ENCODE data around the gene FAM83F.
"Not testable (repeated sequence)": the region's sequence is repeated elsewhere in the genome, so short reads cannot be mapped to it uniquely, and the experiment has no call there.

Gene FAM83F

DNA sequence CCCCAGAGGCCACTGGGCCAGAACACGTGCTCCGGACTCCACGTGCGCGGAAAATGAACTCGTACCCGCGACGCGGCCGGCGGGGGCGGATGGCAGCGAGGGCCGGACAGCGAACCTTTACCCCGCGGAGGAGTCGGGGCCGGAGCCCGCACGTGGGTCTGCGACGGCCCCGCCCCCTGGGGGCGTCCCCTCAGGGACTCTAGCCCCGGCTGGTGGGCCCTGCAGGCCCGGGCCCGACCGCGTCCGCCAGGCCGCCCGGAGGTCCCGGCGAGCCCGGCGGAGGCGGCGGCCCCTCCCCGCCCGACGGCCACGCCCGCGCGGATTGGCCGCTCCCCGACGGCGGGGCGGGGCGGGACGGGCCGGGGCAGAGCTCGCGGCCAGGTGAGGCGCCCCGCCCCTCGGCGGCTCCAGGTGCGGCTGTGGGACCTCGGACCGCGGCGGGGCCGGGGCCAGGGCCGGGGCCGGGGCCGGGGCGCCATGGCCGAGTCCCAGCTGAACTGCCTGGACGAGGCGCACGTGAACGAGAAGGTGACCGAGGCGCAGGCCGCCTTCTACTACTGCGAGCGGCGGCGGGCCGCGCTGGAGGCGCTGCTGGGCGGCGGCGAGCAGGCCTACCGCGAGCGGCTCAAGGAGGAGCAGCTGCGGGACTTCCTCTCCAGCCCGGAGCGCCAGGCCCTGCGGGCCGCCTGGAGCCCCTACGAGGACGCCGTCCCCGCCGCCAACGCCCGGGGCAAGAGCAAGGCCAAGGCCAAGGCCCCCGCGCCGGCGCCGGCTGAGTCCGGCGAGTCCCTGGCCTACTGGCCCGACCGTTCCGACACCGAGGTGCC lies at the start of gene FAM83F:
Gene FAM83F, plus strand, starts transcription at position 389 of the 827 bp plus-strand sequence. Its CDS starts 89 bp downstream, at position 478.
- no peak for DNase-seq

DNA sequence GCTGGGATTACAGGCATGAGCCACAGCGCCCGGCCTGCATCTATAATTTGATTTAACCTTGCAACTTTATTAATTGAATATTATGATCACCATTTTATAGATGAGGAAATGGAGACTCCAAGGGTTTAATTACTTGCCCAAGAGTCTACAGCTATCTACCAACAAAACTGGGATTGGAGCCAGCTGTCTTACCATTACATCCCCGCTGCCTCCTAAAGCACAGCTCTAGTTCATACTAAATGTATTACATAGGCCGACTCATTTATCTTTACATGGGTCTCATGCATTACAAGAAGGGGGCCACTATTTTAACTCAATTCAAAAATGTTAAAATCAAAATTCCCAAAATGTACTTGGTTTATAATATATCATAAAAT lies 48.6 kb upstream of the FAM83F start:
- no peak for DNase-seq

DNA sequence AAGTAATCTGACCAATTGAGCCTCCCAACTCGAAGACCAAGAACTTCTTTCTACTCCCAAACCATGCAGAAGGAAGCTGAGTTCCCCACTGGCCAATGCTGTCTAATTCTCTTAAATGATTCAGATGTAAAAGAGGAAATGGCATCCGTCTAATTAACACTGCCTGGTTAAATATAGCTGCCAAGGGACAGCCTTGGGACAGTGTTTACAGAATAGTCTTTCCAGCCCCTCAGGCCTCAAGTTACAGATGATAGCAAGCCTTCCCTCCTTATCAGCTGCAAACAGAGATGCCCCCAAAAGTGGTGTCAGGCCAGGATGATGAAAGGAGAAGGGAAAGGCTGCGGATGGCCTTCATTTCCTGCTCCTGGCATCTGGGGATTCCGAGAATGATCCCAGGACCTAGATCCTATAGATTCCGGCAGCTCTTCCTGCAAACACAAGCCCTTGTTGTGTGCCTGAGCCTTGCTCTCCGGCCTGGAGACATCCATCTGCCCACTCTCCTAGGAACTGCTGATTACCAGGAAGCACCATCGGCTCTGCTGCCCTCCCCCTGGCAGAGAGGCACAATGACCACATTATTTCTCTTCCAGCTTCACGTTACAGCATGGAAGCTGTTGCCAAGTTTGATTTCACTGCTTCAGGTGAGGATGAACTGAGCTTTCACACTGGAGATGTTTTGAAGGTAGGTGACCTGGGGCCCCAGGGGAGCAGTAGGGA lies 48.1 kb upstream of the FAM83F start:
- no peak for DNase-seq

DNA sequence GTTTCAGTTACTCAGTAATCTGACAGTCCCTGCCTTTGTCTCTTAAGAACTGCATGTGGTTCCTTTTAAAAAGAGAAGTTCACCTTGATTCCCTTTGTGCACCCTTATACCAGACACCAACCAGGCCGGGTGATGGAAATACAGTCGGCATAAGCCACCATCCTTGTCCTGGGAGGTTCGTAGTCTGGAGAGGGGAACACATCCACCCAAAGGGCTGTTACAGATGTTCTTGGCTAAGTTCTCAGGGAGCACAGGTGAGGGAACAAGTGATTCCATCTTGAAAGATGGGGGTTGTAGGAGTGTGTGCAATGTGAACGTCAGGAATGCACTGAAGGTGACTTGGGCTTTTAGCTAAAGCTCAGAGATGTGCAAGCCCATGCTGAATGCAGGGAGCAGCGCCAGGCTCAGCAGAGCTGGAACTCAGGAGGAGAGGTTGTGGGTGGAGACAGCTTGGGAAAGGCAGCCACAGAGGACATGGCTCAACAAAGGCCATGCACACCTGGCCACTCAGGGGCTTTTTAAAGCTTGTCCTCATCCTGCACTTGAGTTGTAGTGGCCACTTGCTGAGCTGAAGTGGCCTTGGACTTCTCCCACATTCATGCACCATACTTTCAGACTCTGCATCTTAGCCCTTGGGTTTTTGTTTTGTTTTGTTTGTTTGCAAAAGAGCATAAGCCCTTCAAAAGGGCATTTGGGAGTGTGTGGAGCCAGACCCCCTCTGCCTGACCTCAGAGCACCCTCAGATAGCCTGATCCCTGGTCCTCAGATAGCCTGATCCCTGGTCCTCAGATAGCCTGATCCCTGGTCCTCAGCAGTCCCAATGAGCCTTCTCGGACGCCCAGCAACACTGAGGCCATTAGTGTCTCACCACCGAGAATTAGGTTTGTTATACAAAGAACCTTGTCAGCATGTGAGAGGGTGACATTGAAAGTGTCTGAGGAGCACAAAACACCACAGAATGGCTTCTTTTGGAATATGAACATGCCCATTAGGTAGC lies 47.2 kb upstream of the FAM83F start:
- no peak for DNase-seq

DNA sequence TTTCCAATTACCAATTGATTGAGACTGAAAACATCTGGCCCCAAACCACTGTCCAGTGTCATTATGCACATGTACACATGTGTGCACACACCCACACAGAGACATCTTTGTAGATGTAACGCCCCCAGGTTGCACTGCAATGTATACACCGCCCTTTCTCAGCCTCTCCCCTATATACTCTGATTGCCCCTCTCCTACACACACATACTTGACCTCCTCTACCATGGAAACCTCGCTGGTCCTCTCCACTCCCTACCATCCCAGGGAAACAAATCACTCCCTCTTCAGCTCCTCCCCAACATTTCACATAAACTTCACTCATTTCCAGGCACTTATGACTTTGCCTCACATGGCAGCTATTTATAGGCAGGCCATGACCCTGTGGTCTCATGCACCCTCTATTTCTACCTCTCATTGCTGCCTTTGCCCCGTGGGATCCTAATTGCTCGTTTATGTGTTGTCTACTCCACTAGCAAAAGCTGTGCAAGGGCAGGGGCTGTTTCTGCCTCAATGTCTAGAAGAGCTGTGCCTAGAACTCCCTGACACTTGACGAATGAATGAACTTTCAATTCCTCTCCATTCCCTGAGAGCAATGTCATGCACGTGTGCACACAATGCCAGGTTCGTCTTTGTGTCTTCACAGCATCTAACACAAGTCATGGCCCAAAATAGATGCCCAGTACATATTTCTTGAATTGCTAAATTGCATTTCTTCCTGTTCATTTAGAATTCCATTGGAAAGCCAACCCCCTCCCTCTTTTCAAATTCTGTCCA lies 44.6 kb upstream of the FAM83F start:
- DNase-seq: no peak

DNA sequence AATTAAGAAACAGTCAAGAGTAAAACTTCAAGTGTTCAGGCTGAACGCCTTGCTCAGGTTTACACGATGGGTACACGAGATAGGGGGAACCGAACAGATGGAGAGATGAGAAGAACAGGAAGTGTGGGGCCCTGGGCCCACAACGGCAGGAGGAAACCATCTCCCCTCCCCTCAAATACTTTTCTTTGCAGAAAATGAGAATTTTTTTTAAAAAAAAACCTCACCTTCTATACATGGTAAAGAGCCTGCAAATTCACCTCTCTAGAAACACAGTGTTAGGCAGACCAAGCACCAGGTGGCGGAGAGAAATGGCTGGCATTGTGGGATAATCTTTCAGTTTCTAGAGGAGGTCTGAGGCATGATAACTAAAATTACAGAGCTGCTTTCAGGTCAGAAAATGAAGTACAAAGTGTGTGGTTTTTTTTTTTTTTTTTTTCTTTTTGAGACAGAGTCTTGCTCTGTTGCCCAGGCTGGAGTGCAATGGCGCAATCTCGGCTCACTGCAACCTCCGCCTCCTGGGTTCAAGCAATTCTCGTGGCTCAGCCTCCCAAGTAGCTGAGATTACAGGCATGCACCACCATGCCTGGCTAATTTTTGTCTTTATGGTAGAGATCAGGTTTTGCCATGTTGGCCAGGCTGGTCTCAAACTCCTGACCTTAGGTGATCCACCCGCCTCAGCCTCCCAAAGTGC lies 43.0 kb upstream of the FAM83F start:
- DNase-seq: not testable (repeated sequence)

DNA sequence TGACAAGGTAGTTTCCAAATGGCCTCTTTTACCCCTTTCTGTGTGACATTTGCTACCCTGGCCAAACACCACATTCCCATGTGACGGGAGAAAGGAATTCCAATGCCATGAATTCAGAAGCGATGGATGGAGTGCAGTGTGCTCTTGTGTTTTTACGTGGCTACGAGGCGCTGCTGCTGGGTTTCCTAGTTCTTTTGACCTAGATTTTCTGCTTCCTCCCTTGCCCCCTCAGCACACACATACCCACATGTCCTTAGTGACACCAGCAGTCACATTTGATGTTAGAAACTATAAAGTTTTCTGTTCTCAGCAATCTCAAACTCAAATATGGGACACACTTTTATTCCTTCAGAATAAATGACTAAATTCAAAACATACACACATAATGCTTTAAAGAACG lies 42.4 kb upstream of the FAM83F start:
- DNase-seq: no peak

DNA sequence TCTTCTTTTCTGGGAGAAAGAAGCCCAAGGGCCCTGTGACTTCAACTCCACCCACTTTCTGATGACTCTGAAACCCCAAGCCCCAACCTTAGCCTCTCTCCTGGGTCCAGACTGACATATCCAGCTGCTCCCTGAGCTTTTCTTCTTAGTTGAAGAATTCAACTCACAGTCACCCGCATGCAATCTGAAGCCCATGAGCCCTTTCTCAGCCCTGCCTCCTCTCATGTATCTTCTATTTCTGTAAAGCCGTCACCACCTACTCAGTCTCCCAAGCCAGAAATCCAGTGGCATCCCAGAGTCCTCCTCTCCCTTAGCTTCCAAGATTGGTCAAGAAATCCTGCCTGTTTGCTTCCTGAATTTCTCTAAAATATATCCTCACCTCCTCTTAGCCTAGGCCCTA lies 41.7 kb upstream of the FAM83F start:
- no peak for DNase-seq

DNA sequence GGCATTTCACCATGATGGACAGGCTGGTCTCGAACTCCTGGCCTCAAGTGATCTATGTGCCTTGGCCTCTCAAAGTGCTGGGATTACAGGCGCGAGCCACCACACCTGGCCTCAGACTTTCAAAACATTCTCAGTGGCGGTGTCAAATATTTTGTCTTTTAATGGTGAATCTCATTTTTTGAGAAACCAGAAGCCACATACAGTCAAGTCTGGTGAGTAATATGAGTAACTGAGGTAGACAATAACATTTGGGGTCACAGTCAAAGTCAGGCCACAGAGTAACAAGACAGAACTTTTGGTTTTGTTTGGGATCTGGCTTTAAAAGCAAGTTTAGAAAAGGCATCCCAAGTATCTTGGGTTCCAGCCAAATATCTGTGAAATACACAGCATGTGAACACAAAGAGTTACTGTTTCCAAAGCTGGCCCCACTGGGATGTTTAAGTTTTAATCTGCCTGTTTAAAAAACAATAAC lies 40.1 kb upstream of the FAM83F start:
- no peak for DNase-seq

DNA sequence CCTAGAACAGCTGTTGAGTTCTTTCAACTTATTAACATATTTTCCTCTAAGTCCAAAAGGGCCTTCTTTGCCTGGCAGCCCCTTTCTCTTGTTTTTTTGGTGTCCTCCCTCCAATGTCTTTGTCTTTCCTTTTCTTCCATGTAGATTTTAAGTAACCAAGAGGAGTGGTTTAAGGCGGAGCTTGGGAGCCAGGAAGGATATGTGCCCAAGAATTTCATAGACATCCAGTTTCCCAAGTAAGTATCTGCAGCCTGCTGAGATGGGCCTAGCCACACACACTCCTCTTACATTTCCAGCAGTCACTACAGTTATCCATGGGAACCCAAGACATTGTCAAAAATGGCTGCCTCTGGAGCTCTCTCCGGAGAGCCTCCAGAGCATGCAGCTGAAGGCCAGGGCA lies 39.1 kb upstream of the FAM83F start:
- DNase-seq: no peak

DNA sequence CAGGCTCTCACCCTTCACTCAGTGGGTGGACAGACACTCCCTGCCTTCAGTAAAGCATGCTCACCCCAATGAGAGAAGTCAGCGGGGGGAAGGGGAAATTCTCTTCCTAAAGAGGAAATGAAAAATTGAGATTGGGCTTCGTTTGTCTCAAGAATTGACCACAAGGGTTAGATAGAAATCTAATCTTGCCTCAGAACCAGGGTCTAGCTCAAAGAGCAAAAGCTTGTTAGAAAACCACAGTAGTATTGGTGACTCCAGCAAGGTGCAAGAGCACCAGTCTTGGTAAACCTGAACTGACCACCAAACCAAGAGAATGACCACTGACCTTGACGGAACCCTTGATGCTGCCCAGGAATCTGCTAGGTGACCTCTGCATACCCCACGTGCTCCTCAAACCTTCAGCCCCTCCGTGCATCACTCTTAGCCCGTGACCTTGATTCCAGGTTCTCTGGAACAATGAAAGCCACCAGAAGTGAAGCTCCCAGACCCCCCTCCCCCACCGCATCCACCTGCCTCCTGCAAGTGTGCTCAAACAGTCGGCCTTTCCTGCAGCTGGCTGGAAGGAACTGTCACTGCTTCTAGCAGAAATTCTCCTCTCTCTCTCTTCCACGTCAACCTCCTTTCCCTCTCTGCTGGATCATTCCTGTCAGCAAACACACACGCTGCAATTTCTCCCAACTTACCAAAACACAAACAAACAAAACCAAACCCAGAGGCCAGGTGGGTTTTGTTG lies 37.7 kb upstream of the FAM83F start:
- no peak for DNase-seq

DNA sequence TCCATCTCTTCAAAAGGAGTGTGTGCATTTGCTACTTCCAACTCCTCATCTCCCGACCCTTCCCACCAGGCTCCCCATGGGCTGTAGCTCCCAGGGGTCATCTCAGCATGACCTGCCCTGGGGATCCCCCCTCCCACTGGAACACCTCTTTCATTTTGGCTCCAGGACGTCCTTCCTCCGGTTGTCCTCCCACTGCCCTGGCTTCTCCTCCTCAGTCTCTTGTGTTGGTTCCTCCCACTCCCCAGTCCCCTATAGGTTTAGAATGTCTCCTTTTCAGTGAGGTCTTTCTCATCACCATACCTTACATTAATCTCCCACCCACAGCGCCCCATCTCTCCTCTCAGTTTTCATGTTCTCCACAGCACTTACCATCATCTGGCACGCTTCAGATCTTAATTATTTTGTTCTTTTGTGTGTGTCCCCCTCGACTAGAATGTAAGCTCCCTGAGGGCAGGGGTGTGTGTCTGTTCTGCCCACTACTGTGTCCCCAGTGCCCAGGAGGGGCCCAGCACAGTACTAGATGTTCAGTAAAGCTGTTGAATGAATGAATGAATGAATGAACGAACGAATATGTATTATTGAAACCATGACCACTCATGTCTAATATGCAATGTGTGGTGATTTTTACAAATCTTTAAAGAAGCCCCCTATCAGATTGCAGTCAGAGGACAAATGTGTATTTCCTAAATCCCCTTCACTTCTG lies 36.6 kb upstream of the FAM83F start:
- DNase-seq: no peak

DNA sequence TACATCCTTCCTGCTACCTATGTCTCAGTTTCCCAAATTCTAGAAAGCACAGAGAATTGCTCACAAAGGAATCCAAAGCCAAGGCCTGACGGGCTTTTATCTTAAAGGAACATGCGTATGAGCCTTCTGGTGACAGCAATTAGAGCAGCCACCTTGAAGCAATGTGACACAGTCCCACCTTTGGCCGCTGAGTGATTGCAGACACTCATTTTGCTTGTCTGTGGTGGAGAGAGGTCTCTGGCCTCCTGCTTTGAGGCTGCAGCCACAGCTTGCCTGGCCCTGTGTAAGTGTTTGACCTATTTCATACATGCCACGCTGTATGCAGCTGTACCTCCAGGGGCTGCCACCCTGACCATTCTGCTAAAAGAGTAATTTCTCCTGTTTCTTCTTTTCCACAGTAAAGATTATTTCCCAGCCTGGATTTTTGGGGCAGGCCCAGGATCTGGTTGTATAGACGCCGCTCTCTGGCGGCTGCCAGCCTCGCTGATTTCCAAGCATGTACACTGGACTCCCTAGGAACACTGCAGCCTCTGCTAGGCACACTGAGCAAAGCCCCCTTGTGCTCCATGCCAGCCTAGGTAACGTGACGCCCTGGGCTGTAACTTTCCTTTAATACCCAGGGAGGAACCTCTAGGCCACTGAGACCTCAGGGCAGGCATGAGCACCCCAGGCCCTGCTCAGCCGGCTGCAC lies 35.7 kb upstream of the FAM83F start:
- no peak for DNase-seq

DNA sequence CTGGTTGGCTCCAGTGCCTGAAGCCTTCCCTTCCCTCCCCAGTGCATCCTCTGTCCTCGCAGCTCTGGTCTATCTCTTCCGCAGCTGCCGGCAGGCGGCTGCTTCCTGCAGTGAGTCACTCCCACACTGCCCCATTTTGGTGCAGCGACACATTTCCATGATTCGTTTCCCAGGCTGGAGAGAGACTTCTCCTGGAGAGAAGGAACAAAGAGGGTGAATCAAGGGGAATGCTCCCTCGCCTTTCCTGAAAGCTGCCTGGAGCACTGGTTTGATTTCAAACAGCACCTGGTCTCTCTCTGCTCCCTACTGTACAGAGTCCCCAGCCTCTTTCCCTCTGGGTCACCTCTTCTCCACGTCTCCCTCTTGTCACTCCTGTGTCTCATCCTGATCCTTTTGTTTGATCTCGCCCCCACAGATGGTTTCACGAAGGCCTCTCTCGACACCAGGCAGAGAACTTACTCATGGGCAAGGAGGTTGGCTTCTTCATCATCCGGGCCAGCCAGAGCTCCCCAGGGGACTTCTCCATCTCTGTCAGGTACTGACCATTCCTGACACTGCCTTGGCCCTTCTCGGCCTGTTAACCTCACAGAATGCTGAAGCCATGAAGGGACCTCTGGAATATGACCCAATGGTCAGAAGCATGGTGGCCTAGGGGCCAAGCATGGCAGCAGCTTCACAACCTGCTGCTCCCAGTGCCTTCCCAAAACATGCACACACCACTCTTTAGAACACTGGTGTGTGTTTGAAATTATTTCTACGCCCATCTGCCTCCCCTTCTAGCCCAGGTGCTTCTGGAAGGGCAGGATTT lies 34.9 kb upstream of the FAM83F start, which contains the start of gene TMA7B:
Gene TMA7B, plus strand, starts transcription at position 758 of the 808 bp plus-strand sequence. CDS start 3,978 bp downstream, outside the sequence.
- DNase-seq: no peak

DNA sequence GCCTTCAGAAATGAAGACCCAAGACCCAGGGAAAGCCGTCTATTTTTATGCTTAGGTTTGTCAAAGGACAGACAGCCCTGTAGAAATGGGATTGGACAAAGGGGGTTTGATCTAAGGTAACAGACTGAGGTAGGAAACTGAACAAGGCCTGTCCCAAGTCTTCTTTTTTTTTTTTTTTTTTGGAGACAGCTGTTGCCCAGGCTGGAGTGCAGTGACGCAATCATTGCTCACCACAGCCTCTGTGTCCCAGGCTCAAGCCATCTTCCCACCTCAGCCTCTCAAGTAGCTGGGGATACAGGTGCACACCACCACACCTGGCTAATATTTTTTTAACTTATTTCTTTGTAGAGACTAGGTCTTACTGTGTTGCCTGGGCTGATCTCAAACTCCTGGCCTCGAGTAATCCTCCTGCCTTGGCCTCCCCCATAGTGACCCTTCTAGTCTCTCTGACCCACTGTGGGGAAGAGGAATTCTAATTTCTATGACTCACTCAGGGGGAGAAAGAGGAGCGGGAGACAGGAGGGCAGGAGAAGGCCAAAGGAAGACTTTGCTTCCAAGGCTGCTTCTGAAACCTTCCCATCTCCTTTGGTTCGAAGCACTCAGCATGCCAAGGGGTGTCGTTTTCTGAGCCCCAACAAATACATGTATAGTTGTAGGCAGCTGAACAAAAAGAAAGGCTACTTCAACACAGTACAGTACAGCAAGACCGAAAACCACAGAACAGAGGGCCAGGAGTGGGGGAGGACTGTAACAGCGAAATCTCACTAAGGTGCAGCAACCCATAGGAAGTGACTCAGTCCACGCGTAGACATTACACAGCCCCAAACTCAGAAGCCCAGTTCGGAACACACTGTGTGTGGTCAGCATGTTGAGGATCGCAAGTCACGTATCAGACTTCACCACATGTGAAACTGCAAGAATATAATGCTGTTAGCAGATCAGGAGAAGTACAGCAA lies 33.7 kb upstream of the FAM83F start:
- DNase-seq: no peak

DNA sequence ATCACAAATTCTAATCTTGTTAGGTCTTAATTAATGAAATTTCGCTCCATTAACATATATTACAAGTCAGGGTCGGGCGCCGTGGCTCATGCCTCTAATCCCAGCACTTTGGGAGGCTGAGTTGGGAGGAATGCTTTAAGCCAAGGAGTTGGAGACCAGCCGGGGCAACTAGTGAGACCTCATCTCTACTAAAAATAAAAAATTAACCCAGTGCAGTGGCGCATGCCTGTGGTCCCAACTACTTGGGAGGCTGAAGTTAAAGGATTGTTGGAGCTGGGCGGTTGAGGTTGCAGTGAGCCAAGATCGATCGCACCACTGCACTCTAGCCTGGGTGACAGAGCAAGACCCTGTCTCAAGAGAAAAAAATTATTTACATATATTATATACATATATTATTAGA lies 32.7 kb upstream of the FAM83F start:
- no peak for DNase-seq

DNA sequence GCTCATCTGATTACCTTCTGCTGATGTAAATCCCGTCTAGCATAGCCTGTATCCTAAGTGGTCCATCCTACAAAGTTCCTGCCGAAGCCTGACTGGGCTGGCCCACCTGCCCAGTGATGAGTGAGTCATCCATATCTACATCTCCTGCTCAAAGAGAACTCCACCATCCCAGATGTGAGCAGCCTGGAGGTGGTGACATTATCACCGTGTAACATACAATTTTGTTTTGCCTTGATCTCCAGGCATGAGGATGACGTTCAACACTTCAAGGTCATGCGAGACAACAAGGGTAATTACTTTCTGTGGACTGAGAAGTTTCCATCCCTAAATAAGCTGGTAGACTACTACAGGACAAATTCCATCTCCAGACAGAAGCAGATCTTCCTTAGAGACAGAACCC lies 29.0 kb upstream of the FAM83F start:
- no peak for DNase-seq

Measured in NCI-H82 (cell line).